ENCODE measurements around the gene ATG7.
"Not testable (repeated sequence)": the region's sequence is repeated elsewhere in the genome, so short reads cannot be mapped to it uniquely, and the experiment has no call there.

The ATG7 gene

DNA sequence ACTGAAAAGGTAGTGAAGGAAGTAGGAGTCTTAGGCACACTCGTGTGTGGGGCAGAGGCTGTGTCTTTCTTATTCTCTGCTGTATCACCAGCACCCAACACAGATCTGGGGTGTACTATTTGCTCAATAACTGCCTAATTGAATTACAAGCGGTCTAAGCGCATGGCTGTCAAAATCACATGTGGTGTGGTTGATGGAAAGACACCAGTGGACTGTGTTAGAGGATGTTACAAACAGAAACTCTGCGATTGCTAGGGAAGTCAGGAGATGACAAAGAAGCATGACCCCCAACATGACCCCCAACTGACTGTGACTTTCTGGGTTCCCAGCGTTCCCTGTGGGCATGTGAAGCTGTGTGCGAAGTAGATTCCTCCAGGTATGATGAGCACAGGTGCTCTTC lies 32.0 kb downstream of the ATG7 start:
- FAIRE-seq: no peak

- no peak for FAIRE-seq
These were observed 33.3 kb downstream of the ATG7 start for GRCh38 chr3:11305509-11305908.

DNA sequence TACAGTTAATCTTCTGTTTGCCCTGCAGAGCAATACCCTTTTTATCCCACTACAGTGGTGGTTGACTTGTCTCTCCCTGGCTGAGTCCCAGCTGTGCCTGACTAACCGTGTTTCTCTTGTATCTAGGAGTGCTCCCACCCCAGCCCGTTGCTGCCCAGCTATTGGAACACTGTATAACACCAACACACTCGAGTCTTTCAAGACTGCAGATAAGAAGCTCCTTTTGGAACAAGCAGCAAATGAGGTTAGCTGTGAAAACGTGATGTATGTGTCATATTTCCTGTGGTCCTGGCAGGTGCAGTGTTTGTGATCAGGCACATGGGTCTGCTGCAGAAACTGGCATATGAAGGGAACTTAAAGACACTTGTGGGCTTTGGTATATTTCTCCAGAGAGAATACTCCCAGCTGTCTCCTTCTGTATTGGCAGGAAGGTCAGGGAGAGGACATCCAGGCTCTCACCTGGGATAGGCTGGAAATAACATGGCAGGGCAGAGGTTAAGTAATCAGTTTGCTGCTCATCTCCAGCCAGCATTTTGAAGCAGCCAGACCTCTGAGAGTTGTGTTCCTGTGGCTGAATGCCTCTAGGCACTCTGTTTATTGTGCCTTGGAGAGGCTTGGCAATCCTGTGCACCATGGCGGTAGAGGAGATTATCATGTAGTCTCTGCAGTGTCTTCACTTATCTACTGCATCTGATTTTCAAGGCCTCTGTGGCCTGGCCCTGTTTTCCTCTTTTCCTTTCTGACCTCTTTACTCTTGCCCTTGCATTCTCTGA lies 34.8 kb downstream of the ATG7 start:
- no peak for FAIRE-seq

DNA sequence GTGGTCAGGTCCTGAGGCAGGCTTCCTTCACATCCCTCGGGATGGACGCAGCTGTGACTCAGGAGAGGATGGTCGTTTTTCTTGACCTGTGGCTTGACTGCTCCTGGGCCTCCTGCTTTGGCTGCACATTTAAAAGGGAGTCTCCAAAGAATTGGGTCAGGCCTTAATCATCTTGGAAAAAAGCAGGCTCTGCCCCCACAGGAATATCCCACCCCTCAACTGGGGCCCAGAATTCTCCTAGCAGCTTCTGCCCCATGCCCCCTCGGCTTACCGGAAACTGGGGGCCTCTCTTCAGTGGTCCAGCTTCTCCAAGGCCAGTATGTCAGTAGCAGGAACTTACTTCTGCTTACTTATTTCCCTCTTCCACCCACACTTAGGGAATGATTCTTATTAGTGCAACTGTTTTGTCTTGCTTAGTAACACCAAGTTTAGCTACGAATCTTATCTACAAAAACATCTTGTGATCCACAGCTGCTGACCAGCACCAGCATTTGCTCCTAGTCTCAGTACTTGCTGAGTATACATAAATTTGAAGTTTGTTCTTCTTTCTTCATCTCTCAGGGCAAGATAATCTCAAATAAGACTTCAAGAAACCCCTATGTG lies 35.7 kb downstream of the ATG7 start:
- no peak for FAIRE-seq

DNA sequence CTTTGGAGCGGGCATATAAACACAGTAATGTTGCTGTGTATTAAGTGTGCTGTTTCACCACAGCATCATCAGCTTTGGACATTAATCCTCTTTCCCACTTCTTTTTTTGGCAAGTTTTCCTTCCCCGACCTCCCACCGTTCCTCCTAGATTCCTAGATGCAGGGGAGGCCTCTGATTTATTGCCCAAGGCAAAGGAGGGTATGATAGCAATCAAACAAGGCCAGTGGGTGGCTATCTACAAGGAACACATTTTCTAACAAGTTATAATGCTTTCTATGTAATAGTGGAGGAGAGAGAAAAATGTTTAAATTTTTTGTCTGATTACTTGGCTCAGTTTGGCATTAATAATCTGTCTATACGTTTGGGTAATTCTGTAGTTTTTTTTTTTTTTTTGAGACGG lies 38.1 kb downstream of the ATG7 start:
- no peak for FAIRE-seq

DNA sequence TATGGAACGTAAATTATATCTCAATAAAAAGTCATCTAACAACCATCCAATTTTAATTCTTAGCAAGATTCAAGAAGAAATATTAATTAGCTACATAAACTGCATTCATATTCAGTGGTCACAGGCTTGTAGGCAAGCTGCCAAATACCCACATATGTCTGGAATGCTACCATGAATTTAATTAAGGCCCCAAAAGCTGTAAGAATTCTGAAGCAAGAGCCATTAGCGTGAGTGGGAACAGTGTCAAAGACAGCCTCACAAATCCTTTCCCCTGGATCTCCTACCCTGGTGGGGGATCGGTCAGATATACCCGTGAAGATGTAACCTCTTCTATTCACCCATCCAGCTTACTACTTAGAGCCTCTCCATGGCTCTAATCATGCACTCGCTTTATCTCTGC lies 40.0 kb downstream of the ATG7 start:
- no peak for FAIRE-seq

DNA sequence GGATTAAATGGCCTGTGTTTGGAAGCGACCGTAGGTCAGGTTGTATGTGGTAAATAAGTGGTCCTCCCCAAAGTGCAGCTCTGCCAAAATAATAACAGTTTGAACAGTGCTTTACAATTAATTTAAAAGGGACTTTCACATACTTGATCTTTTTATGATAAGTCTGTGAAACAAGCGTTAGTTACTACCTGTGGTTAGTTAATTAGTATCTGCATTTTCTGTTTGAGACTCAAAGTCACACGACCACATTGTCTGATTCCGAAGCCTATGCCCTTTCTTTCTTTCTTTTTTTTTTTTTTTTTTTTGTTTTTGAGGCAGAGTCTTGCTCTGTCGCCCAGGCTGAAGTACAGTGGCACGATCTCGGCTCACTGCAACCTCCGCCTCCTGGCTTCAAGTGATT lies 45.1 kb downstream of the ATG7 start:
- no peak for FAIRE-seq

DNA sequence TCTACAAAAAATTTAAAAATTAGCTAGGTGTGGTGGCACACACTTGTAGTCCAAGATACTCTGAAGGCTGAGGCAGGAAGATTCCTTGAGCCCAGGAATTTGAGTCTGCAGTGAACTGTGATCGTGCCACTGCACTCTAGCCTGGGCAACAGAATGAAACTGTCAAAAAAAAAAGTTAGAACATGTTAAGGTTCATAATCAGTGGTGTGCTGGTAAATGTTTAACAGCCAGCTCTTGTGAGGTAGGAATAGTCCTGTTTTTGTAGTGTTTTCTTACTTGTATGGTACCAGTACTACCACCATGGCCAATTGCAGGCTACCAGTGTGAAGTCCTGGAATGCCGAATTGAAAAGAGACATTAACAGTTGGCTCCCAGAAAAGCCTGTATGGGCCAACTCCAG lies 50.7 kb downstream of the ATG7 start:
- FAIRE-seq: no peak

DNA sequence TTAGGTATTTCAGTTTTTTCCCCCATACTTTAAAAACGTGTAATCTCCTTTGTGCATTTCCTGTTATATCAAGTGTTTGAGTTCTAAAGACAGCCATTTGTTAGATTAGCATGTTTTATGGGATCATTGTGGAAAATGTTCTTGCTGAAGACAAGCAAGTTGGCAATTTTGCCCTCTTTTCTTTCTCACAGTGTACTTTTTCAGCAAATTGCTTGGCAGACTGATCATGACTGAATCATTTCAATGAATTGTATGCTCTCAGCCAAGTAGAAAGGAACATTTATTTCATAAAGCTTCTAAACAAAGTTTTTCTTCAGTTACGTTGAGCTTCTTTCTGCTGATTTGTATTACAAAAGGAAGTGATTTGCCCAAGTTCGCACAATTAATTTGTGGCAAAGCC lies 51.6 kb downstream of the ATG7 start:
- no peak for FAIRE-seq

- FAIRE-seq: no peak
These were observed 55.4 kb downstream of the ATG7 start for GRCh38 chr3:11327619-11328018.

DNA sequence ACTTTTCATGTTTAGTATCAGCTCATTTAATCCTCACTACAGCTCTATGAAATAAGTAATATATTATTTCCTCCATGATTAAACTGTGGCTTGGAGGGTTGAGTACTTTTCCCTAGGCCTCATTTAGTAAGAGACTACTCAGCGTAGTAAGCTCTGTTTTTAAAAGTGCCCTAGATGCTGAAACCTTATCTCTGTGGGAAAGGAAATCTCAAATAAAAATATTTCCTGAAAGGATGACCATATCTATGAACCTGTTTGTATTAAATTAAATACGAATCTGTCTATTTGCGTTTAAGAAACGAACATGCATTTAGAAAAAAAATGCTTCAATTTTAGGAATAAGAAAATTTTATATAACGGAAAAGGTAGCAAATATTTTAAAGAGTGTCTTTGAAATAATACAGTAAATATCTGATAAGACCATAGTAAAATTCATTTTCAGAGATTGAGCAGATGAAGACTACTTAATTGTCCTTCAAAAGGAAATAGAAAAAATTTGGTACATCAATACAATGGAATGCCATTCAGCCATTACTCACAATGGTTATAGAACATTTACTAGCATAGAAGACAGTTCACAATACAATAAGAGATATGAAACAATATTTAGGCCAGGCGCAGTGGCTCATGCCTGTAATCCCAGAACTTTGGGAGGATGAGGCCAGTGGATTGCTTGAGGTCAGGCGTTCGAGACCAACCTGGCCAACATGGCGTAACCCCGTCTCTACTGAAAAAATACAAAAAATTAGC lies 56.2 kb downstream of the ATG7 start:
- no peak for FAIRE-seq

GRCh38 chr3:11329777-11330176 lies 57.6 kb downstream of the ATG7 start:
- FAIRE-seq: no peak

- no peak for FAIRE-seq
These were observed 58.9 kb downstream of the ATG7 start for GRCh38 chr3:11331101-11331500.

GRCh38 chr3:11335056-11335608 lies 62.9 kb downstream of the ATG7 start:
- peak; percentile 78 for FAIRE-seq

DNA sequence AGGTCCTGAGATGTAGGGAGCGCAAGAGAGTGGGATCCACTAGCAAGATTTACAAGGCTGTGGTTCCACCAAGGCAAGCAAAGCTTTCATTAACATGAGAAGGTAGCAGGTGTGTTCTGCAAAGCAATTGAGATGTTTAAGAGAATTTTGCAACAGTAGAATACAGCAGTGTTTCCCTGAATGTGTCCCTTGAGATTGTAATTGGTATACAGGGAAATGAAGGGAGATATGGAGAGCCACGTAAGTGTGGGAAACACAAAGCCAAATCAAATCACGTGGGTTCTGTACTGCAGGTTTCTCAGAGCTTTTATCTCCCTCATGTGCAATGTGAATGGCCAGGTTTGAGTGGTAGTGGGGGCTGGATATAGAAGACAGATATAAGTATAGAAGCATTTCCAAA lies 67.3 kb downstream of the ATG7 start:
- no peak for FAIRE-seq

GRCh38 chr3:11346416-11346815 lies 74.2 kb downstream of the ATG7 start:
- no peak for FAIRE-seq

DNA sequence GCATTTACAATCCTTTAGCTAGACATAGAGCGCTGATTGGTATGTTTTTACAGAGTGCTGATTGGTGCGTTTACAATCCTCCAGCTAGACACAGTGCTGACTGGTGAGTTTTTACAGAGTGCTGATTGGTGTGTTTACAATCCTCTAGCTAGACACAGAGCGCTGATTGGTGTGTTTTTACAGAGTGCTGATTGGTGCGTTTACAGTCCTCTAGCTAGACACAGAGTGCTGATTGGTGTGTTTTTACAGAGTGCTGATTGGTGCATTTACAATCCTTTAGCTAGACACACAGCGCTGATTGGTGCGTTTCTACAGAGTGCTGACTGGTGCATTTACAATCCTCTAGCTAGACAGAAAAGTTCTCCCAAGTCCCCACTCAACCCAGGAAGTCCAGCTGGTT lies 76.7 kb downstream of the ATG7 start:
- FAIRE-seq: not testable (repeated sequence)

- FAIRE-seq: no peak
These were observed 77.2 kb downstream of the ATG7 start for GRCh38 chr3:11349446-11349845.

DNA sequence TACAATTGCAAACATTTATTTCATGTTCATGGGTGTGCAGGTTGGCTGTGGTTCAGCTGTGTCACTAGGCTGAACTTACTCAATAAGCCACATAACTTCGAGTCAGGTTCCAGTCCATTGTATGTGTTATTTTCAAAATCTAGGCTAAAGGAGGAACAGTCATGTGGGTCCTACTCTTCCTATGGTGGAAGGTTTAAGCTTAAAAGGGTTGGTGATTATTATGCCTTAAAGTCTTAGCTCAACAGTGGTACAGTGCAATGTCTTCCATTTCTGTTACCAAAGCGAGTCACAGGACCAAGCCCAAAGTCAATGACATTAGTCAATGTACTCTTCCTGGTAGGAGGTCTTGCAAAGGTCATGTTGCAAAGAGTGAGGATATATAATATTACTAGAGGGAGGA lies 78.2 kb downstream of the ATG7 start:
- FAIRE-seq: no peak

DNA sequence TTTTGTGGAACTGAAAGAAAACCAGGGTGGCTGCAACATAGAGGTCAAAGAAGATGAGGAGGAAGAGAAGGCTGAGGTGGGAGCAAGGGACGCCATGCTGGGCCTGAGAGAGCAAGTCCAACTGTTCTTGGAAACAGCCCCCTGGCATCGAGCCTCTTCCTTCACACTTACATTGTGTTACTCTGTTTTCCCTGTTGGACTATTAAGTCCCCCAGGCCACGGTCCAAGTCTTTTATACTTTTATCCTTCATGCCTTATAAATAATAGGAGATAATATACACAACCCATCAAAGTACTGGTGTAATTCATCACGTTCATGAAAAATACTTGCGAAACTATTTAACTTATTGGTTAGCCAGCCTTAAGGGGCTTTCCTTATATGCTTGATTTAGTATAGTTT lies 79.3 kb downstream of the ATG7 start:
- FAIRE-seq: no peak

DNA sequence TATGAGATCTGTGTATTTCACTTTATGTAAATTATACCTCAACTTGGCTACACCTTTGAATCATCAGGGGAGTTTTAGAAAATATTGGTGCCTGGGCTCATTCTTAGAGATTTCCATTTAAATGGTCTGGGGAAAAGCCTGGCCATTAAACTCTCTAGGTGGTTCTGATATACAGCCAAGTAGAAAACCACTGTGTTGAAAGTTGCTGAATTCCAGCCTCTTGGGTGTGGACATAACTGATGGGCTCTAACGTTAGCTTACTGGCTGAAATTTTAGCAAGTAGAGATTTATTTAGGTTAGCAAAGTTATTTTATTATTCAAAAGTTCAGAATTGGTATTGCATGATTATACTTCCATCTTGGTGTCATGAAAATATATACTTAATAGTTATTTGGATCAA lies 84.1 kb downstream of the ATG7 start:
- FAIRE-seq: no peak

- no peak for FAIRE-seq
These were observed 90.4 kb downstream of the ATG7 start for GRCh38 chr3:11362600-11362999.

GRCh38 chr3:11363715-11364114 lies 91.5 kb downstream of the ATG7 start:
- no peak for FAIRE-seq

DNA sequence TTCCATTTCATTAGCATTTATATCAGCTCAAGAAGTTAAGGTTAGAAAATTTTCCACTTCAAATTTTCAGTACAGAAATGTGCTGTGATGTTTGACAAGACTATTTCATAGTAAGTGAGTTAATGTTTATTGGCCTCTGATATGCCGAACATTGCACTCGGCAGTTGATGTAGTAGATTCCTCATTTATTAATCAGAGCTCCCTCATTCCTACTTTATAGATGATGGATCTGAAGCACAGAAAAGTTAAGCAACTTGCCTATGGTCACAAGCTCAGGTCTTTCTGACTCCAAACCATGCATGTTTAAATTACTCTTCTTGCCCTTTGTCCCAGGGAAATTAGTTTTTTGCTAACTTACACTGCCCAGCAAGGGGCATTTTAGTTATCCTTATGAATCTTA lies 92.0 kb downstream of the ATG7 start:
- FAIRE-seq: no peak
